Stimulated activated CD8-positive, alpha-beta memory T cell treated with anti-CD3 and anti-CD28 coated beads, Interleukin-7, amount 100 ng/mL, for 24 hours (primary cell): ENCODE measurements around the gene IRF2.
"Not testable (repeated sequence)": the region's sequence is repeated elsewhere in the genome, so short reads cannot be mapped to it uniquely, and the experiment has no call there.

Source experiments
- DNase-seq: peaks from one replicate; pipeline ENCODE4 v3.0.0-alpha.2; 2020; ENCODE audit warnings: low read depth

IRF2 gene

GRCh38 chr4:184346682-184347081 is 127.7 kb downstream of the IRF2 start:
- DNase-seq, result no peak

GRCh38 chr4:184346273-184346672 is 128.1 kb downstream of the IRF2 start:
- DNase-seq, result not testable (repeated sequence)

- no peak for DNase-seq
Measured at GRCh38 chr4:184345573-184345922, 128.8 kb downstream of the IRF2 start.

- no peak for DNase-seq
Measured at GRCh38 chr4:184344899-184345572, 129.3 kb downstream of the IRF2 start.

- DNase-seq, result no peak
Measured at GRCh38 chr4:184344435-184344834, 129.9 kb downstream of the IRF2 start.

- no peak for DNase-seq
Measured at GRCh38 chr4:184343502-184344177, 130.7 kb downstream of the IRF2 start.

GRCh38 chr4:184342857-184343237 is 131.5 kb downstream of the IRF2 start:
- not testable (repeated sequence) for DNase-seq

GRCh38 chr4:184342167-184342856 is 132.0 kb downstream of the IRF2 start:
- no peak for DNase-seq

- DNase-seq, result not testable (repeated sequence)
Measured at GRCh38 chr4:184339398-184340193, 134.8 kb downstream of the IRF2 start.

GRCh38 chr4:184337907-184338306 is 136.4 kb downstream of the IRF2 start:
- DNase-seq, result no peak
